CD4-positive, alpha-beta T cell (primary cell): ENCODE data around the gene SLC16A12. TPM values are rescaled to one million over a fixed set of nuclear protein-coding genes. Genes with fewer than 3 reads are reported as not detected.

Experiments
- ATAC-seq: fragments of 200-7000 bp; cut with Tn5 transposase; one replicate; pipeline ENCODE4 v1.10.0; 2022; ENCODE audit warnings: mild to moderate bottlenecking; ENCODE audit not compliant: poor library complexity
- CTCF ChIA-PET: fragments of 350-600 bp; sonication (Branson Sonifier 250); formaldehyde crosslinking; loops from one replicate; lab custom pipeline; 2021; ENCODE audit warnings: antibody characterized with exemption, inconsistent platforms; lab: Charles Lee
- POLR2A ChIA-PET: fragments of 350-600 bp; sonication (Branson Sonifier 250); formaldehyde crosslinking; loops from one replicate; lab custom pipeline; 2021; ENCODE audit warnings: antibody characterized with exemption, inconsistent platforms; lab: Charles Lee
- DNase-seq, 14 experiments: peaks; one replicate each; pipeline ENCODE4 v3.0.0-alpha.2; 2013 to 2020; ENCODE audit warnings: mixed read lengths in 2 of 14
- H3K27ac ChIP-seq, 2 donors: one replicate each; pipeline versions ENCODE4 v1.5.1 to v1.7.0; 2013; ENCODE audit warnings: low read length in 2 of 2, low read depth in 1 of 2, mild to moderate bottlenecking in 1 of 2
- H3K27me3 ChIP-seq, 2 experiments: 1 replicate in 1 of 2; 2 replicates in 1 of 2; pipeline versions ENCODE4 v1.6.1 to v1.7.0; 2013; ENCODE audit warnings: low read length in 2 of 2, control low read depth in 1 of 2, mild to moderate bottlenecking in 1 of 2, moderate library complexity in 1 of 2; ENCODE audit not compliant: insufficient read depth in 2 of 2, control insufficient read depth in 1 of 2
- H3K36me3 ChIP-seq: one replicate; pipeline ENCODE4 v1.6.1; 2013; ENCODE audit warnings: low read length, control low read depth; ENCODE audit not compliant: insufficient read depth
- H3K4me1 ChIP-seq: one replicate; pipeline ENCODE4 v1.6.1; 2013; ENCODE audit warnings: low read length, control low read depth; ENCODE audit not compliant: insufficient read depth
- H3K4me3 ChIP-seq: one replicate; pipeline ENCODE4 v1.5.1; 2013; ENCODE audit warnings: mild to moderate bottlenecking, low read length, moderate library complexity
- H3K9me3 ChIP-seq, 2 experiments: 1 replicate in 1 of 2; 2 replicates in 1 of 2; pipeline versions ENCODE4 v1.6.1 to v1.7.0; 2013; ENCODE audit warnings: low read length in 2 of 2, mild to moderate bottlenecking in 2 of 2, control low read depth in 1 of 2, moderate library complexity in 1 of 2; ENCODE audit not compliant: control insufficient read depth in 1 of 2, insufficient read depth in 1 of 2
- H3K27ac Mint-ChIP-seq: one replicate; pipeline ENCODE4 v1.8.0; 2020; ENCODE audit warnings: mixed read lengths
- H3K27me3 Mint-ChIP-seq: one replicate; pipeline ENCODE4 v1.8.0; 2021; ENCODE audit warnings: mixed read lengths
- H3K36me3 Mint-ChIP-seq: one replicate; pipeline ENCODE4 v1.8.0; 2021; ENCODE audit warnings: low read depth, mixed read lengths
- H3K4me1 Mint-ChIP-seq: one replicate; pipeline ENCODE4 v1.8.0; 2021; ENCODE audit warnings: low read depth, mixed read lengths
- H3K4me3 Mint-ChIP-seq: one replicate; pipeline ENCODE4 v1.8.0; 2020; ENCODE audit warnings: mild to moderate bottlenecking, mixed read lengths
- H3K9me3 Mint-ChIP-seq: one replicate; pipeline ENCODE4 v1.8.0; 2020; ENCODE audit warnings: mixed read lengths
- intact Hi-C, 2 experiments: fragments of 100-400 bp; cut with DNase I in 1 of 2; cut with micrococcal nuclease in 1 of 2; formaldehyde crosslinking; loops; one replicate each; pipeline versions ENCODE4 v1.15.1 to v1.9.0; 2023 to 2025; cut with DNase I, micrococcal nuclease
- total RNA-seq, 174 experiments: library from RNA in 2 of 174; stranded (reverse) in 2 of 174; gene quantifications; one replicate each; pipeline ENCODE4 v1.2.3 and lab custom pipeline; 2021 to 2026
- TF ChIP-seq, protein P1 (sequence below): fragments of 200-600 bp; IDR thresholded peaks from one replicate; pipeline ENCODE4 v1.8.0; 2022; ENCODE audit warnings: antibody characterized with exemption, mild to moderate bottlenecking

Gene SLC16A12
- total RNA-seq, 2 experiments from 2014 or later, result not detected

DNA sequence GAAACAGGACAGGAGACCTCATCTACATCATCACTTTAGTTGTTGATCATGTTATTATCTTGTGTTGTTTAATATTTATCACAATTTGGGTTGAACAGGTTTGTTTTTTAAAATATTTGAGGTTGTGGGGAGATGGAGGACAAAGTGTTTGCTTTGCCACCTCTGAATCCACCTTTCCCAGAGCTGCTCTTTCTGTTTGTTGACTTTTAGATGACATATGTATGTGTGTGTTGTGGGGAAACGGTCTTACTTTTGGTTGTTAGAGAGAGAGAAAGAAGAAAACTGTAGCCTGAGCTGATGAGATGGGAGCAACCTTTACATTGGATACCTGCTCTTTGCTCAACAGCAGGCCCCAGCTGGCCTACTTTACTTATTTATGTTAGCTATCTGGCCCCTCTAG is 19.0 kb upstream of the SLC16A12 start:
- ATAC-seq (no peak), DNase-seq (no peak)
- Mint-ChIP-seq H3K9me3 (no peaks in the 10 kb centered on the region), H3K36me3 (no peaks in the 10 kb centered on the region), H3K4me3 (no peak overlapping the region), H3K4me1 (no peaks in the 10 kb centered on the region), H3K27me3 (no peaks in the 10 kb centered on the region), H3K27ac (no peak overlapping the region)
- CTCF ChIA-PET, result interaction anchor here (0.6 kb wide), 1 partner anchor 1326 kb away, joined by 4 read pairs; no protein-coding TSS in a partner anchor
- Histone ChIP-seq H3K4me1 (no peaks in the 10 kb centered on the region), H3K27me3 (peaks cover 0 to 2% of the 10 kb centered on the region in 2 experiments), H3K9me3 (no peaks in the 10 kb centered on the region), H3K36me3 (no peaks in the 10 kb centered on the region), H3K4me3 (no peak overlapping the region), H3K27ac (no peak overlapping the region)
- POLR2A ChIA-PET, result no interaction called here
- intact Hi-C loops, result no loop called here
- TF ChIP-seq, protein P1, sequence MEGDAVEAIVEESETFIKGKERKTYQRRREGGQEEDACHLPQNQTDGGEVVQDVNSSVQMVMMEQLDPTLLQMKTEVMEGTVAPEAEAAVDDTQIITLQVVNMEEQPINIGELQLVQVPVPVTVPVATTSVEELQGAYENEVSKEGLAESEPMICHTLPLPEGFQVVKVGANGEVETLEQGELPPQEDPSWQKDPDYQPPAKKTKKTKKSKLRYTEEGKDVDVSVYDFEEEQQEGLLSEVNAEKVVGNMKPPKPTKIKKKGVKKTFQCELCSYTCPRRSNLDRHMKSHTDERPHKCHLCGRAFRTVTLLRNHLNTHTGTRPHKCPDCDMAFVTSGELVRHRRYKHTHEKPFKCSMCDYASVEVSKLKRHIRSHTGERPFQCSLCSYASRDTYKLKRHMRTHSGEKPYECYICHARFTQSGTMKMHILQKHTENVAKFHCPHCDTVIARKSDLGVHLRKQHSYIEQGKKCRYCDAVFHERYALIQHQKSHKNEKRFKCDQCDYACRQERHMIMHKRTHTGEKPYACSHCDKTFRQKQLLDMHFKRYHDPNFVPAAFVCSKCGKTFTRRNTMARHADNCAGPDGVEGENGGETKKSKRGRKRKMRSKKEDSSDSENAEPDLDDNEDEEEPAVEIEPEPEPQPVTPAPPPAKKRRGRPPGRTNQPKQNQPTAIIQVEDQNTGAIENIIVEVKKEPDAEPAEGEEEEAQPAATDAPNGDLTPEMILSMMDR, result no peak

DNA sequence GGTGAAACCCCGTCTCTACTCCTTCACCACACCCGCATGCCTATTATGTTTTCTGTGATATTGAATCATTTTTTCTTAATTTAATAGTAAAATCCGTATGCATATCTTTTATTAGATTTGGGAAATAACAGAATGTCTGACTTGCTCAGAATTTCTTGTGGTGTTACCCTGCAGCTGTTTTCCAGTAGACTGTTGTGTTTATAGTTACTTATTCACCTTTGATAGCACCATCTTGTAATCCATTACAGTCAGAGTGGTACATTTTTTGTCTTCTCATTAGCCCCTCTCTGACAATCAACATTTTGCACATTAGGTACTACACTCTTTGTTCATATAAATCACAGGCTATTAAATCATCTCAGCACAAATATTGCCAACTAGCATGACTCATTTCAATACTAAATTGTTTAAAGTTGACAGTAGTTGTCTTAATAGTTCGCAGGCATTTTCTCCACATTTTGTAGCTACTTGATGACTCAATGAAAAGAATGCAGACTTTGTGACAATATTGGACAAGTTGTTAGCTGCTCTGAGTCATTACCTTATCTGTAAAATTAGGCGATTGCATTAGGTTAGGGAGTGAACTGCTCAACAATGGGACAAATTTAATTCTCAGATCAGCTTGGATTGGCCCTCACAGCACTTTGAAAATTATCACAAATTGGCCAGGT is 17.8 kb upstream of the SLC16A12 start:
- intact Hi-C loops, result no loop called here
- H3K4me3 ChIP-seq, result no peak overlapping the region
- Mint-ChIP-seq H3K36me3 (no peaks in the 10 kb centered on the region), H3K4me1 (no peaks in the 10 kb centered on the region), H3K4me3 (no peak overlapping the region), H3K9me3 (no peaks in the 10 kb centered on the region), H3K27ac (no peak overlapping the region), H3K27me3 (no peaks in the 10 kb centered on the region)
- ATAC-seq, result no peak
- H3K4me1 ChIP-seq, result no peaks in the 10 kb centered on the region
- ChIA-PET POLR2A (no interaction called here), CTCF (interaction anchor here (0.6 kb wide), 1 partner anchor 90 kb away, joined by 3 read pairs; no protein-coding TSS in a partner anchor)
- DNase-seq, result no peak
- H3K9me3 ChIP-seq, result no peaks in the 10 kb centered on the region
- TF ChIP-seq, protein P1, result no peak
- H3K27ac ChIP-seq, result no peak overlapping the region
- no peaks in the 10 kb centered on the region for H3K36me3 ChIP-seq
- peaks cover 0 to 2% of the 10 kb centered on the region in 2 experiments for H3K27me3 ChIP-seq

DNA sequence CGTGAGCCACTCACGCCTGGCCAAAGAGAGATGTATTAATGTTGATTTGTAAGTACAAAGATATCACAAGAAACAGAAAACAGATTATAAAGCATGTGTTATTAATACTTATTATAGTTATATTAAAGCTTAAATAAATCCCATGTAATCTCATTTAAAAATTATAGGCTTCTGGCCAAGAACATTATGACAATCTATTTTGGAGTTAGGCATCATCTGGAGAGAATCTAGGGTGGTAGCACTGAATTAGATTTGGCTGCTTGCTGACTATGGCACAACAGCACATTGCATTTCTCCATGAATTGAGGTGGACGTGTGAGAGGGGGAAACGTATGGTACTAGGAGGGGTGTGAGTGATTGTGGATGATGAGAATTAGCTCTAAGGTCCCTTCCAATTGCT is 16.8 kb upstream of the SLC16A12 start:
- Mint-ChIP-seq H3K4me3 (no peak overlapping the region), H3K9me3 (no peaks in the 10 kb centered on the region), H3K27me3 (no peaks in the 10 kb centered on the region), H3K4me1 (no peaks in the 10 kb centered on the region), H3K27ac (no peak overlapping the region), H3K36me3 (no peaks in the 10 kb centered on the region)
- POLR2A ChIA-PET, result no interaction called here
- Histone ChIP-seq H3K9me3 (no peaks in the 10 kb centered on the region), H3K27me3 (no peaks in the 10 kb centered on the region), H3K4me1 (no peaks in the 10 kb centered on the region), H3K27ac (no peak overlapping the region), H3K4me3 (no peak overlapping the region), H3K36me3 (no peaks in the 10 kb centered on the region)
- intact Hi-C loops, result no loop called here
- ATAC-seq, result no peak
- CTCF ChIA-PET, result interaction anchor here (1.8 kb wide), 1 partner anchor 10 kb away, joined by 3 read pairs; no protein-coding TSS in a partner anchor
- TF ChIP-seq, protein P1, result no peak
- DNase-seq, result no peak
